Endodermal cell (in vitro differentiated cells): ENCODE data around the gene DHDDS. TPM values are rescaled to one million over a fixed set of nuclear protein-coding genes. Genes with fewer than 3 reads are reported as not detected.

Experiments used
- DNase-seq: peaks from one replicate; pipeline ENCODE4 v3.0.0-alpha.2; 2017
- H3K27ac ChIP-seq: 2 replicates; pipeline ENCODE4 v1.5.1; 2013; ENCODE audit warnings: mild to moderate bottlenecking, low read depth, low read length, moderate library complexity
- H3K27me3 ChIP-seq: 2 replicates; pipeline ENCODE4 v1.6.1; 2013; ENCODE audit warnings: mild to moderate bottlenecking, low read length, moderate library complexity; ENCODE audit not compliant: insufficient read depth, control insufficient read depth, poor library complexity, severe bottlenecking
- H3K36me3 ChIP-seq: 2 replicates; pipeline ENCODE4 v1.7.0; 2013; ENCODE audit warnings: mild to moderate bottlenecking, low read length, moderate library complexity; ENCODE audit not compliant: control insufficient read depth, insufficient read depth
- H3K4me1 ChIP-seq: one replicate; pipeline ENCODE4 v1.7.0; 2013; ENCODE audit warnings: low read length; ENCODE audit not compliant: control insufficient read depth, insufficient read depth
- H3K4me3 ChIP-seq: 2 replicates; pipeline ENCODE4 v1.5.1; 2013; ENCODE audit warnings: mild to moderate bottlenecking, low read length, moderate library complexity
- H3K9ac ChIP-seq: 2 replicates; pipeline ENCODE4 v1.6.1; 2013; ENCODE audit warnings: mild to moderate bottlenecking, low read length, moderate library complexity; ENCODE audit not compliant: poor library complexity, severe bottlenecking; ENCODE audit errors: extremely low read depth
- H3K9me3 ChIP-seq: 2 replicates; pipeline ENCODE4 v1.6.1; 2013; ENCODE audit warnings: mild to moderate bottlenecking, low read length, moderate library complexity; ENCODE audit not compliant: control insufficient read depth
- H3K27ac Mint-ChIP-seq: 2 replicates; pipeline ENCODE4 v1.8.0; 2020; ENCODE audit warnings: mixed read lengths
- H3K27me3 Mint-ChIP-seq: 2 replicates; pipeline ENCODE4 v1.8.0; 2021; ENCODE audit warnings: mild to moderate bottlenecking, mixed read lengths; ENCODE audit not compliant: insufficient read depth
- H3K36me3 Mint-ChIP-seq: 2 replicates; pipeline ENCODE4 v1.8.0; 2020; ENCODE audit warnings: low read depth, mixed read lengths
- H3K4me1 Mint-ChIP-seq: 2 replicates; pipeline ENCODE4 v1.8.0; 2020; ENCODE audit warnings: mixed read lengths
- H3K4me3 Mint-ChIP-seq: 2 replicates; pipeline ENCODE4 v1.8.0; 2020; ENCODE audit warnings: mild to moderate bottlenecking, moderate library complexity, mixed read lengths
- H3K9me3 Mint-ChIP-seq: 2 replicates; pipeline ENCODE4 v1.8.0; 2020; ENCODE audit warnings: mild to moderate bottlenecking, mixed read lengths
- CTCF ChIP-seq: fragments of 200-600 bp; sonication (generic); conservative IDR thresholded peaks from 2 replicates; pipeline ENCODE4 v1.5.0; 2021; ENCODE audit warnings: antibody characterized with exemption, mild to moderate bottlenecking
- WGBS, 2 experiments: methylation state at CpG; one replicate each; pipeline versions ENCODE4 v1.1.5 to v1.1.7; 2013; ENCODE audit warnings: missing lambda C conversion rate in 2 of 2, mixed read lengths in 1 of 2; ENCODE audit not compliant: insufficient coverage in 1 of 2, insufficient read length in 1 of 2; 5-methylcytosine and 5-hydroxymethylcytosine counted together
- total RNA-seq, 2 donors: library from RNA; stranded (reverse); fragmentation: NEBNext Ultra II Directional in 1 of 2; extraction: Animal tissue kit (Norgen Biotek cat#: 25700) in 1 of 2; gene quantifications; 2 replicates in 1 of 2; 3 replicates in 1 of 2; pipeline ENCODE4 v1.2.1, GENCODE V29; 2021

Gene DHDDS
- total RNA-seq, 2 donors from 2014 or later, result 51.1 to 55.1 TPM

- no peaks in the 10 kb centered on the region for H3K9me3 ChIP-seq
- peaks cover 6% of the 10 kb centered on the region for H3K36me3 ChIP-seq
- no peak overlapping the region for H3K27ac ChIP-seq
- H3K27ac Mint-ChIP-seq, result no peak overlapping the region
- H3K9ac ChIP-seq, result no peak overlapping the region
- H3K4me3 Mint-ChIP-seq, result no peak overlapping the region
- no peaks in the 10 kb centered on the region for H3K27me3 ChIP-seq
- no peak overlapping the region for H3K4me3 ChIP-seq
- H3K4me1 Mint-ChIP-seq, result no peaks in the 10 kb centered on the region
- H3K9me3 Mint-ChIP-seq, result no peaks in the 10 kb centered on the region
- no peak for TF ChIP-seq CTCF
- H3K36me3 Mint-ChIP-seq, result peaks cover 4% of the 10 kb centered on the region
- no peak for DNase-seq
- 100% methylated on average over 2 of the region's 2 CpGs; no CpG with 5 or more reads in 1 of the 2 experiments for WGBS, 2 experiments
- H3K4me1 ChIP-seq, result no peaks in the 10 kb centered on the region
- no peaks in the 10 kb centered on the region for H3K27me3 Mint-ChIP-seq
These were observed 51.9 kb downstream of the DHDDS start for GRCh38 chr1:26483980-26484379.

GRCh38 chr1:26490155-26490554 is 58.0 kb downstream of the DHDDS start:
- Histone ChIP-seq H3K4me1 (no peaks in the 10 kb centered on the region), H3K4me3 (no peak overlapping the region), H3K9ac (no peak overlapping the region), H3K9me3 (no peaks in the 10 kb centered on the region), H3K27me3 (no peaks in the 10 kb centered on the region), H3K27ac (no peak overlapping the region), H3K36me3 (no peaks in the 10 kb centered on the region)
- 92 to 97% methylated on average over 4 of the region's 4 CpGs for WGBS, 2 experiments
- DNase-seq, result peak; percentile 50
- H3K4me3 Mint-ChIP-seq, result no peak overlapping the region
- H3K36me3 Mint-ChIP-seq, result no peaks in the 10 kb centered on the region
- peaks cover 4% of the 10 kb centered on the region for H3K27me3 Mint-ChIP-seq
- H3K4me1 Mint-ChIP-seq, result no peaks in the 10 kb centered on the region
- H3K27ac Mint-ChIP-seq, result no peak overlapping the region
- H3K9me3 Mint-ChIP-seq, result no peaks in the 10 kb centered on the region
- no peak for TF ChIP-seq CTCF

GRCh38 chr1:26493267-26493666 is 61.1 kb downstream of the DHDDS start:
- peaks cover 4% of the 10 kb centered on the region for H3K27me3 Mint-ChIP-seq
- H3K36me3 Mint-ChIP-seq, result no peaks in the 10 kb centered on the region
- WGBS, 2 experiments, result 100% methylated on average over 1 to 2 of the region's 3 CpGs
- no peaks in the 10 kb centered on the region for H3K4me1 Mint-ChIP-seq
- Histone ChIP-seq H3K9me3 (no peaks in the 10 kb centered on the region), H3K4me3 (no peak overlapping the region), H3K36me3 (no peaks in the 10 kb centered on the region), H3K4me1 (no peaks in the 10 kb centered on the region), H3K27ac (no peak overlapping the region), H3K27me3 (no peaks in the 10 kb centered on the region), H3K9ac (no peak overlapping the region)
- TF ChIP-seq CTCF, result no peak
- DNase-seq, result no peak
- H3K9me3 Mint-ChIP-seq, result no peaks in the 10 kb centered on the region
- no peak overlapping the region for H3K27ac Mint-ChIP-seq
- H3K4me3 Mint-ChIP-seq, result no peak overlapping the region
